ENCODE results near the gene RAB11FIP3. TPM values are rescaled to one million over a fixed set of nuclear protein-coding genes. Genes with fewer than 3 reads are reported as not detected.

The RAB11FIP3 gene
- total and polyA plus RNA-seq, 10 of the 15 experiments (the other 5 are each of a cell fraction or from before 2014, with no cell fraction given) = 1.2 to 27.3 (median 7.7) TPM

- TF ChIP-seq E4F1 (IDR thresholded peaks at IDR 0.05; ENCODE audit: borderline replicate concordance, partially characterized antibody) (no peak), EP300 (IDR thresholded peaks at IDR 0.05; ENCODE audit: borderline replicate concordance in 1 of 2, control insufficient read depth in 1 of 2, low read depth in 2 of 2, low read length in 2 of 2) (no peak), SREBF2 (IDR thresholded peaks at IDR 0.05; ENCODE audit: low read length) (no peak), MLLT1 (IDR thresholded peaks at IDR 0.05) (no peak), ZNF592 (IDR thresholded peaks at IDR 0.05) (no peak), CREB1 (IDR thresholded peaks at IDR 0.05; ENCODE audit: low read depth) (no peak), NRF1 (conservative IDR thresholded peaks at IDR 0.05; ENCODE audit: low read depth, low read length) (no peak), MXI1 (IDR thresholded peaks at IDR 0.05; ENCODE audit: low read depth, low read length) (no peak), BMI1 (IDR thresholded peaks at IDR 0.05; ENCODE audit: borderline replicate concordance) (no peak), ATF2 (IDR thresholded peaks at IDR 0.05; ENCODE audit: low read length) (no peak), ATF3 (IDR thresholded peaks at IDR 0.05; ENCODE audit: borderline replicate concordance, extremely low read depth, low read depth, low read length) (no peak)
Measured at GRCh38 chr16:499924-500323, 74.5 kb downstream of the RAB11FIP3 start (continued).
